IMR-90 (cell line): ENCODE measurements around the gene HIPK1. TPM values are rescaled to one million over a fixed set of nuclear protein-coding genes. Genes with fewer than 3 reads are reported as not detected.

Experiments used
- ATAC-seq: fragments of 200-7000 bp; cut with Tn5 transposase; 2 replicates; pipeline ENCODE4 v1.9.1; 2020; ENCODE audit warnings: low read depth, mild to moderate bottlenecking, moderate library complexity
- BruUV-seq: library from RNA; stranded (reverse); fragments of 400-500 nt; replicated peaks from 2 replicates; lab custom pipeline; 2021; lab: Mats Ljungman, UMichigan
- CTCF ChIA-PET: fragments of 300-600 bp; formaldehyde crosslinking; extraction: SDS; loops from one replicate; lab custom pipeline; 2021; ENCODE audit warnings: antibody characterized with exemption; lab: Yijun Ruan, JAX
- POLR2A ChIA-PET: fragments of 300-600 bp; sonication (Branson Sonifier 250); formaldehyde crosslinking; loops from one replicate; lab custom pipeline; 2022; ENCODE audit warnings: antibody characterized with exemption; ENCODE audit not compliant: unreplicated experiment; lab: Charles Lee
- DNase-seq: peaks from one replicate; pipeline ENCODE4 v3.0.0; 2013
- H2AFZ ChIP-seq: replicated peaks from 2 replicates; pipeline ENCODE3; 2013; ENCODE audit warnings: low read length, mild to moderate bottlenecking; ENCODE audit not compliant: poor library complexity
- H2AK5ac ChIP-seq: 2 replicates; pipeline ENCODE4 v1.6.1; 2013; ENCODE audit warnings: low read depth, low read length, inconsistent platforms
- H2AK9ac ChIP-seq: replicated peaks from 2 replicates; pipeline ENCODE3; 2013; ENCODE audit warnings: mild to moderate bottlenecking, low read depth, low read length, moderate library complexity; ENCODE audit not compliant: poor library complexity
- H2BK120ac ChIP-seq: 2 replicates; pipeline ENCODE4 v1.6.1; 2013; ENCODE audit warnings: low read depth, low read length, inconsistent platforms
- H2BK15ac ChIP-seq: 3 replicates; pipeline ENCODE4 v1.6.1; 2013; ENCODE audit warnings: low read depth, low read length, inconsistent platforms
- H2BK20ac ChIP-seq: 2 replicates; pipeline ENCODE4 v1.6.1; 2013; ENCODE audit warnings: low read depth, mild to moderate bottlenecking, inconsistent platforms, low read length, moderate library complexity
- H2BK5ac ChIP-seq: 2 replicates; pipeline ENCODE4 v1.6.1; 2013; ENCODE audit warnings: mild to moderate bottlenecking, low read depth, low read length, inconsistent platforms; ENCODE audit not compliant: poor library complexity, severe bottlenecking
- H3K14ac ChIP-seq: replicated peaks from 2 replicates; pipeline ENCODE4 v1.6.1; 2013; ENCODE audit warnings: low read depth, low read length, inconsistent platforms
- H3K18ac ChIP-seq: 2 replicates; pipeline ENCODE4 v1.6.1; 2013; ENCODE audit warnings: low read depth, low read length, control low read depth
- H3K23ac ChIP-seq: 2 replicates; pipeline ENCODE4 v1.6.1; 2013; ENCODE audit warnings: low read depth, low read length, inconsistent platforms
- H3K27ac ChIP-seq: 2 replicates; pipeline ENCODE4 v1.5.1; 2013; ENCODE audit warnings: mild to moderate bottlenecking, control low read depth, low read length; ENCODE audit not compliant: insufficient read depth
- H3K27me3 ChIP-seq: 2 replicates; pipeline ENCODE4 v1.6.1; 2013; ENCODE audit warnings: low read length; ENCODE audit not compliant: control insufficient read depth, insufficient read depth
- H3K36me3 ChIP-seq: 2 replicates; pipeline ENCODE4 v1.6.1; 2013; ENCODE audit warnings: low read length, mixed read lengths; ENCODE audit not compliant: control insufficient read depth, insufficient read depth
- H3K4ac ChIP-seq: 2 replicates; pipeline ENCODE4 v1.6.1; 2013; ENCODE audit warnings: low read depth, low read length, inconsistent platforms
- H3K4me1 ChIP-seq: 2 replicates; pipeline ENCODE4 v1.6.1; 2013; ENCODE audit warnings: low read length, mixed read lengths; ENCODE audit not compliant: control insufficient read depth, insufficient read depth
- H3K4me2 ChIP-seq: 2 replicates; pipeline ENCODE4 v1.6.1; 2013; ENCODE audit warnings: low read depth, mild to moderate bottlenecking, control low read depth, low read length, moderate library complexity
- H3K4me3 ChIP-seq: 2 replicates; pipeline ENCODE4 v1.5.1; 2013; ENCODE audit warnings: low read depth, mild to moderate bottlenecking, control low read depth, low read length, moderate library complexity; ENCODE audit not compliant: insufficient read depth
- H3K56ac ChIP-seq: 2 replicates; pipeline ENCODE4 v1.6.1; 2013; ENCODE audit warnings: low read length, inconsistent platforms; ENCODE audit not compliant: insufficient read depth; ENCODE audit errors: extremely low read depth
- H3K79me1 ChIP-seq, 2 experiments: 2 replicates each; pipeline ENCODE4 v1.6.1; 2013; ENCODE audit warnings: low read length in 2 of 2, inconsistent platforms in 1 of 2, low read depth in 1 of 2
- H3K9ac ChIP-seq: 2 replicates; pipeline ENCODE4 v1.6.1; 2013; ENCODE audit warnings: low read depth, low read length, control low read depth
- H3K9me1 ChIP-seq: 2 replicates; pipeline ENCODE4 v1.6.1; 2013; ENCODE audit warnings: low read length, inconsistent platforms; ENCODE audit not compliant: insufficient read depth
- H3K9me3 ChIP-seq: 2 replicates; pipeline ENCODE4 v1.6.1; 2013; ENCODE audit warnings: low read length; ENCODE audit not compliant: control insufficient read depth, insufficient read depth
- H4K20me1 ChIP-seq: 2 replicates; pipeline ENCODE4 v1.6.1; 2013; ENCODE audit warnings: low read length, inconsistent platforms; ENCODE audit not compliant: insufficient read depth
- H4K5ac ChIP-seq: 2 replicates; pipeline ENCODE4 v1.6.1; 2013; ENCODE audit warnings: mild to moderate bottlenecking, low read depth, low read length, control low read depth
- H4K8ac ChIP-seq, 2 experiments: 2 replicates each; pipeline ENCODE4 v1.6.1; 2013; ENCODE audit warnings: low read depth in 2 of 2, low read length in 2 of 2, control low read depth in 1 of 2, inconsistent platforms in 1 of 2
- H4K91ac ChIP-seq: 2 replicates; pipeline ENCODE4 v1.6.1; 2013; ENCODE audit warnings: low read depth, low read length, inconsistent platforms; ENCODE audit not compliant: insufficient read depth
- BHLHE40 ChIP-seq: fragments of 150-350 bp; IDR thresholded peaks from 2 replicates; pipeline ENCODE4 v1.6.1; 2016; ENCODE audit warnings: mild to moderate bottlenecking, low read depth, low read length
- CEBPB ChIP-seq: IDR thresholded peaks from 2 replicates; pipeline ENCODE4 v1.6.1; 2012; ENCODE audit warnings: low read depth, low read length, improper control_type of control experiment
- CHD1 ChIP-seq: IDR thresholded peaks from 2 replicates; pipeline ENCODE4 v1.6.1; 2012; ENCODE audit warnings: low read depth, low read length, improper control_type of control experiment
- CTCF ChIP-seq: conservative IDR thresholded peaks from 2 replicates; pipeline ENCODE4 v1.5.1; 2012; ENCODE audit warnings: mild to moderate bottlenecking, low read depth, low read length, improper control_type of control experiment
- ELK1 ChIP-seq: fragments of 150-350 bp; IDR thresholded peaks from 2 replicates; pipeline ENCODE4 v1.6.1; 2016; ENCODE audit warnings: low read depth, mild to moderate bottlenecking, low read length, moderate library complexity, borderline replicate concordance
- FOS ChIP-seq: fragments of 150-350 bp; IDR thresholded peaks from 2 replicates; pipeline ENCODE4 v1.6.1; 2016; ENCODE audit warnings: low read depth, low read length
- MAFK ChIP-seq: IDR thresholded peaks from 2 replicates; pipeline ENCODE4 v1.6.1; 2012; ENCODE audit warnings: low read depth, low read length, improper control_type of control experiment
- MAZ ChIP-seq: IDR thresholded peaks from 2 replicates; pipeline ENCODE4 v1.6.1; 2012; ENCODE audit warnings: low read depth, mild to moderate bottlenecking, low read length, improper control_type of control experiment, moderate library complexity, borderline replicate concordance
- MXI1 ChIP-seq: IDR thresholded peaks from 2 replicates; pipeline ENCODE4 v1.6.1; 2012; ENCODE audit warnings: low read depth, mild to moderate bottlenecking, low read length, moderate library complexity, borderline replicate concordance
- NFE2L2 ChIP-seq: fragments of 150-350 bp; IDR thresholded peaks from 2 replicates; pipeline ENCODE4 v1.6.1; 2016; ENCODE audit warnings: low read depth, mild to moderate bottlenecking, low read length
- POLR2A ChIP-seq: IDR thresholded peaks from 2 replicates; pipeline ENCODE4 v1.6.1; 2012; ENCODE audit warnings: mild to moderate bottlenecking, low read depth, low read length
- RAD21 ChIP-seq: IDR thresholded peaks from 2 replicates; pipeline ENCODE4 v1.6.1; 2012; ENCODE audit warnings: low read length, improper control_type of control experiment
- RCOR1 ChIP-seq: IDR thresholded peaks from 2 replicates; pipeline ENCODE4 v1.6.1; 2012; ENCODE audit warnings: mild to moderate bottlenecking, low read length, improper control_type of control experiment; ENCODE audit not compliant: insufficient replicate concordance
- SMC3 ChIP-seq: fragments of 150-350 bp; IDR thresholded peaks from 2 replicates; pipeline ENCODE4 v1.6.1; 2016; ENCODE audit warnings: low read depth, mild to moderate bottlenecking, antibody characterized with exemption, low read length, moderate library complexity
- USF2 ChIP-seq: fragments of 150-350 bp; IDR thresholded peaks from 2 replicates; pipeline ENCODE4 v1.6.1; 2017; ENCODE audit warnings: mild to moderate bottlenecking, antibody characterized with exemption, low read length, low read depth
- WGBS, 2 experiments: methylation state at CpG; one replicate each; pipeline versions ENCODE4 v1.1.5 to v1.1.7; 2013; ENCODE audit warnings: missing lambda C conversion rate in 2 of 2; ENCODE audit not compliant: insufficient read length in 1 of 2; ENCODE audit errors: extremely low coverage in 2 of 2; 5-methylcytosine and 5-hydroxymethylcytosine counted together
- dilution Hi-C: fragments of 300-500 bp; cut with HindIII; formaldehyde crosslinking; loops from one replicate; pipeline ENCODE4 v1.14.3; 2018; ENCODE audit warnings: low sequenced_read_pairs; ENCODE audit not compliant: unreplicated experiment
- in situ Hi-C: fragments of 300-500 bp; cut with MboI; formaldehyde crosslinking; loops from 3 replicates; pipeline ENCODE4 v1.14.3; 2019; ENCODE audit warnings: low sequenced_read_pairs, inconsistent platforms, mixed read lengths
- intact Hi-C: fragments of 100-400 bp; cut with micrococcal nuclease; formaldehyde crosslinking; loops from 2 replicates; pipeline ENCODE4 v1.10.0; 2022
- polyA plus RNA-seq, 3 experiments: library from polyadenylated mRNA; depleted of rRNA; stranded (reverse); fragments of >200 nt; gene quantifications; 2 replicates each; pipeline ENCODE4 v1.2.3, GENCODE V29; 2012; ENCODE audit warnings: low replicate concordance in 1 of 3
- total RNA-seq: library from RNA; depleted of rRNA; stranded (reverse); fragments of >200 nt; gene quantifications from 2 replicates; pipeline ENCODE4 v1.2.3, GENCODE V29; 2012

Gene HIPK1
- total and polyA plus RNA-seq, 2 of the 4 experiments (the other 2 are of a cell fraction) = 15.3 to 33.9 TPM

GRCh38 chr1:114009393-114009792, 80.3 kb downstream of the HIPK1 start:
- intact Hi-C loops = no loop called here
- Histone ChIP-seq H2BK120ac (no peak overlapping the region), H2BK15ac (no peak overlapping the region), H3K23ac (no peak overlapping the region), H4K5ac (no peak overlapping the region), H3K36me3 (no peaks in the 10 kb centered on the region), H3K4ac (no peak overlapping the region), H3K9me1 (no peaks in the 10 kb centered on the region; the same call in none of the 2 replicates), H4K20me1 (no peaks in the 10 kb centered on the region), H3K18ac (no peak overlapping the region), H2BK20ac (no peak overlapping the region), H2AK9ac (no peak overlapping the region), H3K56ac (no peak overlapping the region), H3K14ac (no peak overlapping the region), H3K4me3 (no peak overlapping the region), H3K27ac (no peak overlapping the region), H3K79me1 (no peaks in the 10 kb centered on the region), H4K91ac (no peak overlapping the region), H4K8ac (no peak overlapping the region), H3K9me3 (no peaks in the 10 kb centered on the region), H2BK5ac (no peak overlapping the region), H3K27me3 (peaks cover 13% of the 10 kb centered on the region), H3K4me1 (peaks cover 3% of the 10 kb centered on the region; the same call in 1 of the 2 replicates), H3K9ac (no peak overlapping the region), H2AFZ (no peak overlapping the region), H2AK5ac (no peak overlapping the region), H3K4me2 (no peak overlapping the region)
- in situ Hi-C loops = no loop called here
- no peak for TF ChIP-seq MAZ
- no peak for TF ChIP-seq RAD21
- no peak for TF ChIP-seq CTCF
- TF ChIP-seq SMC3 = no peak
- TF ChIP-seq NFE2L2 = no peak
- TF ChIP-seq BHLHE40 = peak; percentile 85
- TF ChIP-seq RCOR1 = no peak
- no peak for TF ChIP-seq MXI1
- TF ChIP-seq CEBPB = peak; percentile 67
- no peak for TF ChIP-seq CHD1
- TF ChIP-seq ELK1 = no peak
- TF ChIP-seq USF2 = no peak
- TF ChIP-seq MAFK = no peak
- TF ChIP-seq FOS = peak; percentile 3; the same call in 1 of the 2 replicates
- TF ChIP-seq POLR2A = no peak
- ATAC-seq (peak; percentile 68), DNase-seq (peak; percentile 52)
- no TSS peak for BruUV-seq
- ChIA-PET CTCF (interaction anchor here (0.7 kb wide), 1 partner anchor 431 kb away, joined by 3 read pairs; no protein-coding TSS in a partner anchor), POLR2A (no interaction called here)
- WGBS, 2 experiments = no CpG with 5 or more reads among the region's 1 CpG
- dilution Hi-C loops = no loop called here
